K562 (cell line): ENCODE results near the gene APLNR. TPM values are rescaled to one million over a fixed set of nuclear protein-coding genes. Genes with fewer than 3 reads are reported as not detected.

Experiments used
- ARID4B ChIP-seq: sonication (generic); formaldehyde crosslinking; IDR thresholded peaks from 2 replicates; pipeline ENCODE4 v1.8.0; 2022; ENCODE audit warnings: mild to moderate bottlenecking, missing genetic modification reagents
- ATF6 ChIP-seq: sonication (generic); formaldehyde crosslinking; IDR thresholded peaks from 2 replicates; pipeline ENCODE4 v1.4.0; 2020; ENCODE audit warnings: mild to moderate bottlenecking, missing genetic modification reagents
- HDAC8 ChIP-seq: fragments of 450-650 bp; IDR thresholded peaks from 2 replicates; pipeline ENCODE4 v1.6.1; 2016; ENCODE audit warnings: mild to moderate bottlenecking, missing genetic modification characterization, moderate library complexity, missing compliant biosample characterization
- HDGF ChIP-seq: fragments of 450-650 bp; IDR thresholded peaks from 2 replicates; pipeline ENCODE4 v1.6.1; 2016
- MAX ChIP-seq: sonication (generic); formaldehyde crosslinking; IDR thresholded peaks from 2 replicates; pipeline ENCODE4 v1.9.0; 2022; ENCODE audit warnings: mild to moderate bottlenecking, missing genetic modification reagents
- MIER1 ChIP-seq: fragments of 450-650 bp; IDR thresholded peaks from 2 replicates; pipeline ENCODE4 v1.6.1; 2016; ENCODE audit warnings: antibody characterized with exemption, mild to moderate bottlenecking, low read depth
- NCOA1 ChIP-seq: fragments of 450-650 bp; IDR thresholded peaks from 2 replicates; pipeline ENCODE4 v1.6.1; 2016; ENCODE audit warnings: low read depth
- NELFE ChIP-seq: IDR thresholded peaks from 2 replicates; pipeline ENCODE4 v1.6.1; 2011; ENCODE audit warnings: mild to moderate bottlenecking; ENCODE audit not compliant: insufficient read depth, insufficient read length
- PKNOX1 ChIP-seq: fragments of 450-650 bp; IDR thresholded peaks from 2 replicates; pipeline ENCODE4 v1.6.1; 2016
- POLR2H ChIP-seq: IDR thresholded peaks from 2 replicates; pipeline ENCODE4 v1.6.1; 2016; ENCODE audit warnings: missing genetic modification characterization, low read depth, mild to moderate bottlenecking, control low read depth, missing compliant biosample characterization, moderate library complexity
- RFX1 ChIP-seq: fragments of 450-650 bp; IDR thresholded peaks from 2 replicates; pipeline ENCODE4 v1.6.1; 2016; ENCODE audit warnings: mild to moderate bottlenecking, moderate library complexity
- SAP30 ChIP-seq: fragments of 200-600 bp; sonication (generic); IDR thresholded peaks from 2 replicates; pipeline ENCODE4 v1.6.1; 2012; ENCODE audit warnings: borderline replicate concordance, low read depth, mild to moderate bottlenecking, moderate library complexity, low read length, control low read depth, inconsistent platforms; ENCODE audit not compliant: insufficient read depth, poor library complexity, severe bottlenecking
- SMARCE1 ChIP-seq: fragments of 450-650 bp; IDR thresholded peaks from 2 replicates; pipeline ENCODE4 v1.7.1; 2016; ENCODE audit warnings: mild to moderate bottlenecking
- THRAP3 ChIP-seq: fragments of 450-650 bp; IDR thresholded peaks from 2 replicates; pipeline ENCODE4 v1.6.1; 2016; ENCODE audit warnings: mild to moderate bottlenecking, inconsistent platforms, borderline replicate concordance
- YY1 ChIP-seq, 3 experiments: IDR thresholded peaks; 2 replicates each; pipeline ENCODE4 v1.6.1; 2011; ENCODE audit warnings: low read length in 2 of 3, mild to moderate bottlenecking in 2 of 3, moderate library complexity in 2 of 3, borderline replicate concordance in 1 of 3, control low read depth in 1 of 3, low read depth in 1 of 3; ENCODE audit not compliant: insufficient read depth in 3 of 3, insufficient replicate concordance in 2 of 3, control insufficient read depth in 1 of 3, insufficient read length in 1 of 3; ENCODE audit errors: extremely low read depth in 1 of 3
- ZBTB17 ChIP-seq: fragments of 450-650 bp; formaldehyde crosslinking; IDR thresholded peaks from 2 replicates; pipeline ENCODE4 v1.4.0; 2020; ENCODE audit warnings: mild to moderate bottlenecking
- ZNF224 ChIP-seq: sonication (generic); formaldehyde crosslinking; IDR thresholded peaks from 2 replicates; pipeline ENCODE4 v1.8.0; 2022; ENCODE audit warnings: mild to moderate bottlenecking, missing genetic modification reagents
- ZNF253 ChIP-seq: fragments of 250-450 bp; sonication (Bioruptor Pico); conservative IDR thresholded peaks from 2 replicates; pipeline ENCODE4 v1.6.1; 2021; ENCODE audit warnings: mild to moderate bottlenecking
- ZNF277 ChIP-seq: fragments of 250-450 bp; sonication (Bioruptor Pico); IDR thresholded peaks from 2 replicates; pipeline ENCODE4 v1.8.0; 2022; ENCODE audit warnings: inconsistent platforms, mild to moderate bottlenecking, moderate library complexity, borderline replicate concordance
- ZNF778 ChIP-seq: fragments of 450-650 bp; formaldehyde crosslinking; IDR thresholded peaks from 2 replicates; pipeline ENCODE4 v1.4.0; 2020; ENCODE audit warnings: mild to moderate bottlenecking, moderate library complexity
- polyA plus RNA-seq, 8 experiments: library from polyadenylated mRNA; depleted of rRNA in 4 of 8; stranded (reverse) in 5 of 8; unstranded in 3 of 8; fragments of >200 nt; fragmentation: Nextera tagmentation in 2 of 8; fragmentation: Illumina TruSeq in 1 of 8; extraction: Ambion mirVana in 2 of 8; extraction: Trizol in 1 of 8; gene quantifications; 2 replicates each; pipeline versions ENCODE4 v1.2.1 to v1.2.3, GENCODE V29; 2011 to 2014; ENCODE audit warnings: inconsistent platforms in 1 of 8, missing spikeins in 1 of 8
- total RNA-seq, 7 experiments: library from RNA; depleted of rRNA in 6 of 7; stranded (reverse); fragments of >200 nt in 6 of 7; fragmentation: Illumina TruSeq in 2 of 7; extraction: Trizol in 2 of 7; gene quantifications; 2 replicates each; pipeline versions ENCODE4 v1.2.1 to v1.2.3, GENCODE V29; 2011 to 2021; ENCODE audit warnings: low replicate concordance in 1 of 7

The APLNR gene
- total and polyA plus RNA-seq, 9 of the 15 experiments (the other 6 are each of a cell fraction or from before 2014, with no cell fraction given) = 0.15 to 2.0 (median 0.65) TPM

- TF ChIP-seq PKNOX1 (peak; percentile 87), ZNF253 (no peak), ZNF277 (CRISPR knock-in tag) (no peak), THRAP3 (no peak), MIER1 (no peak), SMARCE1 (no peak), ZNF224 (no peak), RFX1 (no peak), MAX (CRISPR knock-in tag) (no peak), NCOA1 (peak; percentile 29; the same call in 1 of the 2 replicates), YY1 (IDR thresholded peaks at IDR 0.05; ENCODE audit: borderline replicate concordance in 1 of 3, control insufficient read depth in 1 of 3, extremely low read depth in 1 of 3, insufficient read depth in 3 of 3, insufficient read length in 1 of 3, insufficient replicate concordance in 2 of 3, low read depth in 1 of 3, low read length in 2 of 3) (no peak), HDAC8 (no peak), POLR2H (tag) (no peak), SAP30 (no peak), ATF6 (CRISPR knock-in tag) (no peak), NELFE (no peak), ZNF778 (CRISPR knock-in tag) (no peak), ARID4B (CRISPR knock-in tag) (no peak), HDGF (no peak), ZBTB17 (CRISPR knock-in tag) (no peak)
These were observed at the start of gene APLNR (continued) for GRCh38 chr11:57237204-57237681.
